Erythroblast (primary cell): Measurements from ENCODE around the gene NEU3.
"Not testable (repeated sequence)": the region's sequence is repeated elsewhere in the genome, so short reads cannot be mapped to it uniquely, and the experiment has no call there.

Source experiments
- DNase-seq, 2 experiments: peaks; one replicate each; lab custom pipeline; 2025; lab: John Stamatoyannopoulos, UW
- GATA1 ChIP-seq: IDR thresholded peaks from 2 replicates; pipeline ENCODE4 v1.6.1; 2011; ENCODE audit warnings: low read depth, mild to moderate bottlenecking, control low read depth, low read length, moderate library complexity
- POLR2A ChIP-seq: IDR thresholded peaks from 2 replicates; pipeline ENCODE4 v1.6.1; 2011; ENCODE audit warnings: mild to moderate bottlenecking, low read length

Gene NEU3

DNA sequence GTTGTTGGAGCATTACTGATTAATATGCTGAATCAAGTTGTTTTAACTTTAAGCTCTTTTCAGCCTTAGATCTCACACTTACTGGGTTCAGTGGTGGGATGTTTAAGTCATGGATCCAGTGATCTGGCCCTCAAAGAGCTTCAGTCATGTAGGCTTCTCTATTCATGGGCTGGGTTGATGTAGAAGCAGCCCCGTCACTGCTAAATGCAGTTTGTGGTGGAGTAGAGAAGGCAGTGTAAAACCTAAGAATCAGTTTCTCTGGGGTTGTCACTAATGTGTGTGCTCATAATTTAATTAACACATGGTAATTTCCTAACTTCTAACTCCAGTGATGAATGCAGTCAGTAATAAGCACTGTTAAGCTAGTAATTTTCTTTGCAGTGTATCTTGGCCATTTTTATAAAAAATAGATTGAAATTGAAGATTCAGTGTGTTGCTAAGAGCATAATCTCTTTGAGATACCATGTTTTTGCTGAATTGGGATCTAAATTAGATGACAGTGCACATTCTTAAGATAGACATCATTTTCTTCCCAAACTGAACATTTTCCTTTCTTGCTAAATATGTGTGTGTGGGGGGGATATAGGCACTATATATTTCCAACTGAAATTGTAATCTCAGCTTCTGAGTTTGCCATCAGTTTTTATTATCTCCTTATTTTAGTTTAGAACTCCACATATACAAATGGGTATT lies 30.6 kb upstream of the NEU3 start:
- DNase-seq = no peak
- no peak for TF ChIP-seq GATA1
- no peak for TF ChIP-seq POLR2A

DNA sequence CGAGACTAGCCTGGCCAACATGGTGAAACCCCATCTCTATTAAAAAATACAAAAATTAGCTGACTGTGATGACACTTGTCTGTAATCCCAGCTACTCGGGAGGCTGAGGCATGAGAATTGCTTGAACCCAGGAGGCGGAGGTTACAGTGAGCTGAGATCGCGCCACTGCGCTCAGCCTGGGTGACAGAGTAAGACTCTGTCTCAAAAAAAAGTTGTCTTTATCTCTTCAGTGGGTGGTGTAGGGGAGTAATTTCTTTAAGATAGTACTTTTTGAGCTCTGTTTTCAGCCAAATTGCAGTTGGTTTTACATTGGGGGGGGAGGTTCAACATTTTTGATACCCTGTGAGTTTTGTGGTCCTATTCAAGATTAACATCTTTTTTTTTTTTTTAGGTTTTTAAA lies 28.6 kb upstream of the NEU3 start:
- peak; percentile 64 to 65 for DNase-seq

DNA sequence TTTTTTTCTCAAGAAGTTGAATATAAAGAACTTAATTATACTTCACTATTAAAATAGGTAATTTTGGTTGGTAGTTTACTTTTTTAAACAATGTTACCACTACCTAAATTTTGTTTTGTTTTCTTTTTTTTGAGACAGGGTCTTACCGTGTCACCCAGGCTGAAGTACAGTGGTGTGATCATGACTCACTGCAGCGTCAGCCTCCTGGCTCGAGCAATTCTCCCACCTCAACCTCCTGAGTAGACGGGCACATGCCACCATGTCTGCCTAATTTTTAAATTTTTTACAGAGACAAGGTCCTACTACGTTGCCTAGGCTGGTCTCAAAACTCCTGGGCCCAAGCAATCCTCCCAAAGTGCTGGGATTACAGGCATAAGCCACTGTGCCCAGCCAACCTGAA lies 22.1 kb upstream of the NEU3 start:
- DNase-seq = no peak
- TF ChIP-seq GATA1 = no peak
- TF ChIP-seq POLR2A = no peak

DNA sequence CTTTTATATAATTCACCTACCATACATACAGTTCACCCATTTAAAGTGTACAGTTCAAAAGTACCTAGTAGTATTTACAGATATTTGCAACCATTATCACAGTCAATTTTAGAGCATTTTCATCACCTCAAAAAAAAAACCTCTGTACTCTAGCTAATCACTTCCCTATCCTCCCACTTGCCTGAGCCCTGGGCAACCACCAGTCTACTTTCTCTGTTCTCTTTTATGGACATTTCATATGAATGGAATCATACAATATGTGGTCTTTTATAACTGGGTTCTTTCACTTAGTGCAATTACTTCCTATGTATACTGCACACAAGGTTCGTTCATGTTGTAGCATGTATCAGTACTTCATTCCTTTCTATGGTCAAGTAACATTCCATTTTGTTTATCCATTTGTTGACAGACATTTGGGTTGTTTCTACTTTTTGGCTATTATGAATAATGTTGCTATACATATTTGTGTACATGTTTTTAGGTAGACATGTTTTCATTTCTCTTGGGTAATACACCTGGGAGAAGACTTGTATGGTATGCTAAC lies 17.8 kb upstream of the NEU3 start:
- TF ChIP-seq POLR2A = no peak
- TF ChIP-seq GATA1 = no peak
- no peak for DNase-seq

DNA sequence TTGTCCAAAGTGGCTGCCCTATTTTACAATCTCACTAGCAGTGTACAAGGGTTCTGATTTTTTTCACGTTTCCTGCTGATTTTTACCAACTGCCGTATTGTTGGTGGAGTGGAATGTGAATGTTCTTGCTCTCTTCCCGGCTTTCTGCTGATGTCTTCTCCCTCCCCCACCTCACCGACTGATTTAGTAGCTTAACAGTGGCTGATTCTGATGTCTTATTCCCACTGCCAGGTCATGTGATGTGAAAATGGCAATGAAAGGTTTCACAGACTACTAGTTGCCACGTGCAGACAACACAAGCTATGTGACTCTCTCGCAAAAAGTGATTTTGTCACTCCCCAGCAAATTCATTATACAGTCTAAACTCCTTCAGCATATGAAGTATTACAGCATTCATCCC lies 17.3 kb upstream of the NEU3 start:
- TF ChIP-seq POLR2A (no peak), GATA1 (no peak)
- no peak for DNase-seq

DNA sequence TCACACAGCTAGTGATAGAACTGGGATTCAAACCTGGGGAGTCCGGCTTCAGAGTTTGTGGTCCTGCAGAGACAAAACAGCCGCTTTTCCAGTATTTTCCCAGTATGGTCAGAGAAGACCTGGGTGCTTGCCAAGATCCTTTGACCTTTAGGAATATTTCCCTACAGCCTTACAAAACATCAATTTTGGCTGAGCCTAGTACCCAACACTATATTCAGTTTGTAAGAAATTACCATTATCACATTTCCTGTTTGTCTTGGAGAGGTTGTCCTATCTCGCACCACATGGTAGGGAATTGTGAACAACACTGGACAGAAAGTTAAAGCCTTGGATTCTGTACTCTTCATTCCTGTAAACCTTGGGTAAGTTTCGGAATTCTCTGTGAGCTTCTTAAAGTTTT lies 10.7 kb upstream of the NEU3 start:
- no peak for DNase-seq
- no peak for TF ChIP-seq POLR2A
- TF ChIP-seq GATA1 = no peak

DNA sequence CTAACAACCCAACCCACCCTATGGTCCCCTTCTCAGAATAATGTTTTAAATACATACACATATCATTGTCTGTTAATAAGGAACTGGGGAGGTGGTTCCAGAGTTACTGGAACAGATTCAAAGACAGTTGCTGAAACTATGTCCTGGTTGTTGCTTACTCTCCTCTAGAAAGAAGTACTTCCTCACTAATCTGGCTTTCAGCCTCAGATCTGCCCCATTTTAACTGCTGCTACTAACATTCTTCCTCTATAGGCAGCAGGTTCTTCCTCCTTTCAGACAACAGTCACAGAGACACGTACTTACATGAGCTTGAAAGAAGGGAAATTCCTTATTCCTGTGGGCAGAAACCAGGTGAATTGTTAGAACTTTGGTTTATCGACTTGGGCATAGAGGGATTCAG lies 8.1 kb upstream of the NEU3 start:
- DNase-seq = no peak
- TF ChIP-seq POLR2A (no peak), GATA1 (no peak)

DNA sequence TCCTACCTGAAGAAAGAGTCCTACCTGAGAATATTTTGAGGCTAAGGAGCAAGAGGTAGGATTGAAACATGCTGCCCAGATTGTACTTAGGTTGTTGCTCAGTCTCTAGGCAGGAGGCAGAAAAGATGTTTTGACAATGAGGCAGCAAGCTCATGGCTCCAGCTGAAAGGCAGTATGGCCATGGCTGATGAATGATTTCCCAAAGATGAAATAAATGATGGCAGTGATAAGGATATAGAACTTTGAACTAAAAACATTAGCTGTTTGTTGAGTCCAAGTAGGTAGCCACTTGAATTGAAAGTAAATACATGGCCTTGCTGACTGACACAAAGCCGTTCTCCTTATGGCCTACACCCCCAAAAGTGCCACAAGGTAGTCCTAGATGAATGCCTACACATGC lies 6.8 kb upstream of the NEU3 start:
- DNase-seq = no peak
- TF ChIP-seq POLR2A (no peak), GATA1 (no peak)

DNA sequence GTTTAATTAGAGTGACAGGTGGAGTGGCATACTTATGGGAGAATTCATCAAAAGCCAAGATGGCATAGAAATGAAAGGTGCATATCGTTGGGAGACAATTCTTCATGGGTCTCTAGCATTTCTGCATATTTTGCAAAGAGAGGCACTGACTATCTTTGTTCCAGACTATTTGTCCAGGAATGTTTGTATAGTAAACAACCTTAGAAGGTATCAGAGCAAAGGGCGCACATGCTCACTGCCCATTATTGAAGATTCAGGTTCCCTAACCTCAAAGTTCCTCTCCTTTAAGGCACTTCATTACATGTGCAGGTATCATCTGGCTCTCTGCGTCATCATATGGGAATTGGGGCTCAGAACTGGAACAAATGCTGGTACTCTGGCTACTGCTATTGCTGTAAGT lies 4.7 kb upstream of the NEU3 start:
- DNase-seq = no peak
- TF ChIP-seq POLR2A (no peak), GATA1 (no peak)

DNA sequence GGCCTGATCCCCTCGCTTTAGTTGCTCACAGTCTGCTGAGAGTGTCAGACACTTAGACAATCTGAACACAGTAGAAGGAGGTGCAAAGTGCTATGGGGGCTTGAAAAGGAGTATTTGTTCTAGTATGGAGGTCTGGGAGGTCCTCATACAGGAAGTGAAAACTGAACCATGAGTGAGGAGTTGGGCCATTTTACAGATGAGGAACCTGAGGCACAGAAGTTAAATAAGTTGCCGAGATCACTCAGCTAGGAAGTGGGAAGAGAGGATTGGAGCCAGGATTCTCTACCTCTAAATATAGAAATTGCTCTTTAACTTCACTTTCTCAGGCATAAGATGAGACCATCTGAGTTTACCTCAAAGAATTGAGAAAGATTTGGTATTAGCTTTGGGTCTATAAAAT lies 4.0 kb upstream of the NEU3 start:
- TF ChIP-seq GATA1 = no peak
- no peak for TF ChIP-seq POLR2A
- DNase-seq = no peak

DNA sequence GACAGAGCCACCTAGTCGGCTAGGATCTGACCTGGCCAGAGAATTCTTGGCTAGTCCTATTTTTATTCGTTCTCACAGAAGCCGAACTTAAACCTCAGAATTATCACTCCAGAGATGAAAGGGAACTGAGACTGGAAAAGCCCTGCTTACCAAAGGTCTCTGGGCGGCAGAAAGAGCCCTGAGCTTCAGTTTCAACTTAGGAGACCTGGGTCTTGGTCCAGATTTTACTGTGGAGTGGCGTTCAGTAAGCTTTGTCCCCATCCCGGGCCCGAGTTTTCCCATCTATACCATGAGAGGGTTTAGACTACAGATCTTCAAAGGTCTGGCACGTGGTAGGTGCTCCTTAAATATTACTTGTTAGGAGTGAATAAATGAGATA lies 516 bp downstream of the NEU3 start:
- peak in 1 of 2 experiments; percentile 38 for DNase-seq
- TF ChIP-seq POLR2A (no peak), GATA1 (no peak)

DNA sequence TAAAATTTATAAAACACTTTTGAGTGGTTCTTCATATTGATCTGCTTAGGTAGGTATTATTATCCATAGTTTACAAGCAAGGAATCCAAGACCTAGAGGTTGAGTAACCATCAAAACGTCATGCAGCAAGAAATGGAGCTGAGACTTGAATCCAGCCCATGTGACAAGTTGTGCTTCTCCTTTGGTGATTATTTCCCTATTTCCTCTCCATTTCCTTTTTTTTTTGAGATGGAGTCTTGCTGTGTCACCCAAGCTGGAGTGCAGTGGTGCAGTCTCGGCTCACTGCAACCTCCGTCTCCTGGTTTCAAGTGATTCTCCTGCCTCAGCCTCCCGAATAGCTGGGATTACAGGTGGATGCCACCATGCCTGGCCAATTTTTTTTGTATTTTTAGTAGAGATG lies 1.4 kb downstream of the NEU3 start:
- DNase-seq = not testable (repeated sequence)

DNA sequence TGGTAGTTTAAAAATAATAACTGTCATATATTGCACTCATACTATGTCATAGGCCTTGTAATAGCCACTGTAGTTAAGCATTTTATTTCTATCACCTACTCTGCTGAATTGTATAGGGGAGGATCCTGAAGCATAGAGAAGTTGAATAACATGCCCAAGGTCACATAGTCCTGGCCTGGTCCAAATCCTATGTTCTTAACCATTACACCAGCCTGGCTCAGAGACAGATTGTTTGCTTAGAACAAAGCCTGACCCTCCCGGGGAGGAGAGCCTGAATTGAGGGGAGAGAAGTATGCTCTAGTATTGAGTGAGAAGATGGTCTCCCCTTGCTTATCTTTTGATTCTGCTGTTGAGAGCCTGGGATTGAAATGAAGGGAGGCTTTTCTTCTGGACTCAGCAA lies 2.2 kb downstream of the NEU3 start:
- DNase-seq = no peak
- TF ChIP-seq POLR2A = no peak
- no peak for TF ChIP-seq GATA1

DNA sequence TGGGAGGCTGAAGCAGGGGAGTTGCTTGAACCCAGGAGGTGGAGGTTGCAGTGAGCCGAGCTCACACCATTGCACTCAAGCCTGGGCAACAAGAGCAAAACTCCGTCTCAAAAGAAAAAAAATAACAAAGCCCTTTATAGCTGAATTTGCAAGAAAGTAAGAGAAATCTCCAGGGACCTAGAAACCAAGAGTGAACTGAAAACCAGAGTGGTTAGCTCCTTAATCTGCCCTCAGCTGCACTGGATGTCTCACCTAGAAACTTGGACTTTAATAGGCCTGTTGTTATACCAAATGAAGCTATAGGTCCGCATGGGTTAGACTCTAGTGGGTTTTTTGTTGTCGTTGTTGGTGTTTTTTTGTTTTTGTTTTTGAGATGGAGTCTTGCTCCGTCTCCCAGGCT lies 4.1 kb downstream of the NEU3 start:
- no peak for TF ChIP-seq GATA1
- TF ChIP-seq POLR2A = no peak
- DNase-seq = no peak

DNA sequence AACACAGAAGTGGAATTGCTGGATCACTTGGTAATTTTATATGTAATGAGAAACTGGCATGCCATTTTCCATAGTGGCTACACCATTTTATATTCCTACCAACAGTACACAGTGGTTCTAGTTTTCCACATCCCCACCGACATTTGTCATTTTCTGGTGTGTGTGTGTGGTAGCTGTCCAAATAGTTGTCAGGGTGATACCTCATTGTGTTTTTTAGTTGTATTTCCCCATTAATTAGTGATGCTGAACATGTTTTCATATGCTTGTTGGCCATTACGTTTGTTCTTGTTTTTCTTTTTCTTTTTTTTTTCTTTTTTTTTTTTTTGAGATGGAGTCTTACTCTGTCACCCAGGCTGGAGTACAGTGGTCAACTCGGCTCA lies 12.2 kb downstream of the NEU3 start:
- TF ChIP-seq GATA1 = no peak
- no peak for TF ChIP-seq POLR2A

More for the DNA sequence above, 12.2 kb downstream of the NEU3 start:
- no peak for DNase-seq
